Smooth muscle cell (in vitro differentiated cells): ENCODE results near the gene GUK1. TPM values are rescaled to one million over a fixed set of nuclear protein-coding genes. Genes with fewer than 3 reads are reported as not detected.

Source experiments
- DNase-seq: peaks from one replicate; lab custom pipeline; 2025; ENCODE audit not compliant: unreplicated experiment; lab: John Stamatoyannopoulos, UW
- H2AFZ ChIP-seq: fragments of 200-600 bp; sonication (generic); 2 replicates; pipeline ENCODE4 v1.6.0; 2016; ENCODE audit warnings: antibody characterized with exemption, low read depth, mild to moderate bottlenecking
- H3F3A ChIP-seq: fragments of 200-600 bp; sonication (generic); 2 replicates; pipeline ENCODE4 v1.6.0; 2017; ENCODE audit warnings: antibody characterized with exemption, low read depth
- H3K27ac ChIP-seq: fragments of 200-600 bp; sonication (generic); 2 replicates; pipeline ENCODE4 v1.5.1; 2016; ENCODE audit warnings: low read depth, mild to moderate bottlenecking
- H3K27me3 ChIP-seq: fragments of 200-600 bp; sonication (generic); 2 replicates; pipeline ENCODE4 v1.6.1; 2016; ENCODE audit warnings: low read depth, mild to moderate bottlenecking
- H3K36me3 ChIP-seq: fragments of 200-600 bp; sonication (generic); 2 replicates; pipeline ENCODE4 v1.5.1; 2016; ENCODE audit warnings: low read depth
- H3K4me1 ChIP-seq: fragments of 200-600 bp; sonication (generic); 2 replicates; pipeline ENCODE4 v1.5.1; 2016; ENCODE audit warnings: low read depth
- H3K4me2 ChIP-seq: fragments of 200-600 bp; sonication (generic); 2 replicates; pipeline ENCODE4 v1.6.0; 2016; ENCODE audit warnings: mild to moderate bottlenecking
- H3K4me3 ChIP-seq: fragments of 200-600 bp; sonication (generic); 2 replicates; pipeline ENCODE4 v1.5.1; 2016; ENCODE audit warnings: mild to moderate bottlenecking
- H3K79me2 ChIP-seq: fragments of 200-600 bp; sonication (generic); 2 replicates; pipeline ENCODE4 v1.6.0; 2016; ENCODE audit warnings: low read depth, mild to moderate bottlenecking
- H3K9ac ChIP-seq: fragments of 200-600 bp; sonication (generic); 2 replicates; pipeline ENCODE4 v1.6.0; 2016; ENCODE audit warnings: low read depth
- H3K9me3 ChIP-seq: fragments of 200-600 bp; sonication (generic); replicated peaks from 2 replicates; pipeline ENCODE4 v1.5.1; 2016; ENCODE audit warnings: low read depth
- H4K20me1 ChIP-seq: fragments of 200-600 bp; sonication (generic); 2 replicates; pipeline ENCODE4 v1.6.0; 2016; ENCODE audit warnings: low read depth
- WGBS: methylation state at CpG from one replicate; pipeline ENCODE4 v1.1.7; 2016; ENCODE audit warnings: low lambda C conversion rate; 5-methylcytosine and 5-hydroxymethylcytosine counted together
- polyA plus RNA-seq: library from polyadenylated mRNA; unstranded; fragments of >200 nt; fragmentation: Nextera tagmentation; extraction: Ambion mirVana; gene quantifications from 2 replicates; pipeline ENCODE4 v1.2.1, GENCODE V29; 2016
- total RNA-seq: library from RNA; depleted of rRNA; stranded (reverse); fragments of >200 nt; gene quantifications from 2 replicates; pipeline ENCODE4 v1.2.3, GENCODE V29; 2014
- TF ChIP-seq, protein P1 (sequence below): fragments of 200-600 bp; sonication (generic); IDR thresholded peaks from 2 replicates; pipeline ENCODE4 v1.5.1; 2017; ENCODE audit warnings: borderline replicate concordance, mild to moderate bottlenecking, antibody characterized with exemption; ENCODE audit not compliant: insufficient read depth, poor library complexity, severe bottlenecking

Gene GUK1
- total and polyA plus RNA-seq, 2 experiments from 2014 or later = 205 to 465 TPM

- Histone ChIP-seq H3K9me3 (no peaks in the 10 kb centered on the region), H4K20me1 (no peaks in the 10 kb centered on the region), H3K36me3 (no peaks in the 10 kb centered on the region), H3K27ac (peak overlapping the region; percentile 63), H2AFZ (no peak overlapping the region), H3K4me1 (peaks cover 13% of the 10 kb centered on the region), H3K4me3 (no peak overlapping the region), H3K4me2 (peak overlapping the region; percentile 16), H3K9ac (no peak overlapping the region), H3K27me3 (no peaks in the 10 kb centered on the region), H3K79me2 (peaks cover 5% of the 10 kb centered on the region), H3F3A (no peaks in the 10 kb centered on the region)
- no peak for DNase-seq
- WGBS = 72% methylated on average over 14 of the region's 14 CpGs
- TF ChIP-seq, protein P1, sequence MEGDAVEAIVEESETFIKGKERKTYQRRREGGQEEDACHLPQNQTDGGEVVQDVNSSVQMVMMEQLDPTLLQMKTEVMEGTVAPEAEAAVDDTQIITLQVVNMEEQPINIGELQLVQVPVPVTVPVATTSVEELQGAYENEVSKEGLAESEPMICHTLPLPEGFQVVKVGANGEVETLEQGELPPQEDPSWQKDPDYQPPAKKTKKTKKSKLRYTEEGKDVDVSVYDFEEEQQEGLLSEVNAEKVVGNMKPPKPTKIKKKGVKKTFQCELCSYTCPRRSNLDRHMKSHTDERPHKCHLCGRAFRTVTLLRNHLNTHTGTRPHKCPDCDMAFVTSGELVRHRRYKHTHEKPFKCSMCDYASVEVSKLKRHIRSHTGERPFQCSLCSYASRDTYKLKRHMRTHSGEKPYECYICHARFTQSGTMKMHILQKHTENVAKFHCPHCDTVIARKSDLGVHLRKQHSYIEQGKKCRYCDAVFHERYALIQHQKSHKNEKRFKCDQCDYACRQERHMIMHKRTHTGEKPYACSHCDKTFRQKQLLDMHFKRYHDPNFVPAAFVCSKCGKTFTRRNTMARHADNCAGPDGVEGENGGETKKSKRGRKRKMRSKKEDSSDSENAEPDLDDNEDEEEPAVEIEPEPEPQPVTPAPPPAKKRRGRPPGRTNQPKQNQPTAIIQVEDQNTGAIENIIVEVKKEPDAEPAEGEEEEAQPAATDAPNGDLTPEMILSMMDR = no peak
These were observed 22.4 kb downstream of the GUK1 start for GRCh38 chr1:228162286-228163006.

GRCh38 chr1:228163007-228163753, 23.1 kb downstream of the GUK1 start:
- H2AFZ ChIP-seq = no peak overlapping the region
- no peak for DNase-seq
- H3K4me3 ChIP-seq = no peak overlapping the region
- H3K4me1 ChIP-seq = peaks cover 13% of the 10 kb centered on the region
- no peak overlapping the region for H3K9ac ChIP-seq
- no peaks in the 10 kb centered on the region for H3K9me3 ChIP-seq
- H3K4me2 ChIP-seq = peak overlapping the region; percentile 36
- H3F3A ChIP-seq = no peaks in the 10 kb centered on the region
- H4K20me1 ChIP-seq = no peaks in the 10 kb centered on the region
- H3K27me3 ChIP-seq = no peaks in the 10 kb centered on the region
- no peaks in the 10 kb centered on the region for H3K36me3 ChIP-seq
- WGBS = 70% methylated on average over 28 of the region's 30 CpGs
- peaks cover 12% of the 10 kb centered on the region for H3K79me2 ChIP-seq
- TF ChIP-seq, protein P1 = no peak
- H3K27ac ChIP-seq = peak overlapping the region; percentile 63

DNA sequence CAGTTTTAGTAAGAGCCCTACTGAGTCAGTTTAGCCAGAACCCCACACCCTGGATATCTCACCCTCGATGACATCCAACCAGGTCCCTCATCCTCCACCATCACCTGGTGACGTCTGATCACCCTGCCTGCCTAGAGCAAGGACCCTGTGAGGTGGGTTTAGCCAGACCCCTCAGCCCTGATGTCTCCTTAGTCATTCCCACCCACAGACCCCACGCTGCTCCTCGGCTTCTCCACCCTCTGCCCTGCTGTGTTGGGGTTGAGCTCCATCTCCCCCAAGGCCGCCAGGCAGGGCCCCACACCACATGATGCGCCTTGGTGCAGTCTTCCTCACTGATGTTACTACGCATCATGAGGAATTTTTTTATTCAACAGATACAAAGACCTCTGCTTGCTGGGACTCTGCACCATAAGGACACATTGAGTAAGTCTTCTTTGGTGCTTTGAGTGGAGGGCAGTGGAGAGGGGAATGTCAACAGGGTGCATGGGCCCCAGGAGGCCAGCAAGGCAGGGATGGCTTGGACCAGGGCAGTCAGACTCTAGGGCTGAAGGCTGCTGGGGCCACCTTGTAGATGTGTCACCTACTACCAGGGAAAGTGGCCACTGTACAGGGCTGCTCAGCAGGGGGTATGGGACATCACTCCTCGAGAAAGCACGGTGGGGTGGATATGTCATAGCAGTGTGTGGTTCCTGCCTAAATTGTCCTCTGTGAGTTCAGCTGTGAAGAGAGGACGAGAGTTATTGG, 23.9 kb downstream of the GUK1 start:
- peaks cover 12% of the 10 kb centered on the region for H3K79me2 ChIP-seq
- no peaks in the 10 kb centered on the region for H3F3A ChIP-seq
- no peak overlapping the region for H3K9ac ChIP-seq
- H4K20me1 ChIP-seq = no peaks in the 10 kb centered on the region
- no peaks in the 10 kb centered on the region for H3K27me3 ChIP-seq
- no peaks in the 10 kb centered on the region for H3K36me3 ChIP-seq
- no peak for DNase-seq
- TF ChIP-seq, protein P1 = no peak
- H3K27ac ChIP-seq = peak overlapping the region; percentile 63
- peaks cover 13% of the 10 kb centered on the region for H3K4me1 ChIP-seq
- H2AFZ ChIP-seq = no peak overlapping the region
- 96% methylated on average over 10 of the region's 10 CpGs for WGBS
- H3K4me2 ChIP-seq = no peak overlapping the region
- no peaks in the 10 kb centered on the region for H3K9me3 ChIP-seq
- H3K4me3 ChIP-seq = no peak overlapping the region
